ENCODE measurements around the gene SLC5A2.
A peak's percentile ranks its signal among the peaks of the same experiment; 100 is the strongest.
"Not testable (repeated sequence)": the region's sequence is repeated elsewhere in the genome, so short reads cannot be mapped to it uniquely, and the experiment has no call there.

SLC5A2 gene

DNA sequence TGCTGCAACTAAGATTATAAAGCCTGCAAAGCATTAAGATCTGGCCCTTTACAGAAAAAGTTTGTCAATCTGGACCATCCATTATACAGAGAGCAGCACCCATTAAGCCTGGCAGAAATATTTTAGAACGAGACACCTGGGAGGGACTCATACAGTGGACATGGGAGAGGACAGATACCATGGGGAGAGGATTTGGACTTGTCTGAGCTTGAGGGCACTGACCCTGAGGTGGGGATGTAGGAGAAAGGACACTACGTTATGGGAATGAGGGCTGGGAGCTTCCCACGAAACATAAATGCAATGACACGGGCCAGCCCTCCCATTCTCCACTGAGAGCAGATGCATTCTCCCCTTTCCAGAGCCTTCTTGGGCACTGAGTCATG is 19.0 kb downstream of the SLC5A2 start:
- no peak for DNase-seq

DNA sequence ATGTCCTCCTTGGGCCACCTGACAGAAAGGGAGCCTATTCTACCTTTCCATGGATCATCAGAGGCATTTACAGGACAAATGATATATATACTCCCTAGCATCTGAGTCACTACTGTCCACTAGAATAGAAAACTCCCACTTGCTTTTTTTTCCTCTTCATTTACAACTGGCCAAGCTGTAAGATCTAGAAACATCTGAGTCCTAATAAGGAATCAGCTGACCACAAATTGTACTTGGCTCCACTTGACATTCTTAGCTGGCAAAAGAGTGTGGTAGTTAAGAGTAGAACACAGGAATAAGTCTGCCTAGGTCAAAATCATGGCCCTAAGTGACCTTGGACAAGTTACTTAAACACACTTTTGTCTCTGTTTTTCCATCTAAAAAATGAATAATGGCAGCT is 20.1 kb downstream of the SLC5A2 start:
- no peak for DNase-seq

DNA sequence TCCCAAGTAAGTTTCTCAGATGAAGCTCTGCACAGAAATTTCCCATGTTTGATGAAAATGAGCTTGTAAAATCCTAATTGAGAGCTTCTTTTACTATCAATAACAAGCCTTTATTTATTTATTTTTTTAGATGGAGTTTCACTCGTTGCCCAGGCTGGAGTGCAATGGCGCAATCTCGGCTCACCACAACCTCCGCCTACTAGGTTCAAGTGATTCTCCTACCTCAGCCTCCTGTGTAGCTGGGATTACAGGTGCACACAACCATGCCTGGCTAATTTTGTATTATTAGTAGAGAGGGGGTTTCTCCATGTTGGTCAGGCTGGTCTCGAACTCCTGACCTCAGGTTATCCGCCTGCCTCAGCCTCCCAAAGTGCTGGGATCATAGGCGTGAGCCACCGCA is 20.6 kb downstream of the SLC5A2 start:
- not testable (repeated sequence) for DNase-seq

DNA sequence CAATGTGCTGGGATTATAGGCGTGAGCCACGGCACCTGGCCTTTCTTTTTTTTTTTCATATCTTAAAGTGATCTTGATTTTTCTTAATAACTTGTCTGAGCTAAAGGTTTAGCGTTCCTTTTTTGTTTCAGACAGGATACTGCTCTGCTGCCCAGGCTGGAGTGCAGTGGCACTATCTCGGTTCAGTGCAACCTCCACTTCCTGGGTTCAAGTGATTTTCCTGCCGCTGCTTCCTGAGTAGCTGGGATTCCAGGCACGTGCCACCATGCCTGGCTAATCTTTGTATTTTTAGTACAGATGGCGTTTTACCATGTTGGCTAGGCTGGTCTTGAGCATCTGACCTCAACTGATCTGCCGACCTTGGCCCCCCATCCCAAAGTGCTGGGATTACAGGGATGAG is 21.2 kb downstream of the SLC5A2 start:
- no peak for DNase-seq

DNA sequence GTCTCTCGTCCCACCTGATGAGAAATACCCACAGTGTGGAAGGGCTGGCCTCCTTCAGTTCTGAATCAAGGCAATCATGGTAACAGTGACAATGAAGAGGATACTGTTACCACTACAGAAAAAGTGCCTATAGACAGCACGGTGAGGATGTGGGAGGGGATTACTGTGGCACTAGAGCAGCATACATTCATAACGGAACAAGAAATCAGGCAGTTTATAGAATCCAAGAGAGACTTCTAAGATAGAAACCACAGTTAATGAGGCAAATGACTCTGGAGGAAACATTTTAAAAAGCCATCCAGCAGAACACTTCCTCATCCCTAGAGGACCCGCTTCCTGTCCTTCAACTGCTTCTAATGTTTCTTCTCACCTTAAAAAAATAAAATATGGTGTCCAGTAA is 22.6 kb downstream of the SLC5A2 start:
- peak; percentile 50 for DNase-seq

DNA sequence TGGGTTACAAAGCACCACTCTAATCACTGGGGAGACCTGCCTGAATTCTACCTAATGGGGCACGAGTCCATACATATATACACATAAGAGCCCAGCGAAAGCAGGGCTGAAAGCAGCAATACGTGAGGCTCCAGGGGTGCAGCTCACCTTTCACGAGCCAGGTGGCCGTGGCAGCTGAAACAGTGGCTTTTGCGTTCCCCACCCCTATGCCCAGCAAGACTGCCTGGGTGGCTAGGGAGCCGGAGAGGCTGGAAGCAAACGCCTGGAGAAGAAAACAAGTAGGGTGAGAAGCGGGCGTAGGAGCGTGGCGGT is 24.6 kb downstream of the SLC5A2 start:
- DNase-seq: no peak

DNA sequence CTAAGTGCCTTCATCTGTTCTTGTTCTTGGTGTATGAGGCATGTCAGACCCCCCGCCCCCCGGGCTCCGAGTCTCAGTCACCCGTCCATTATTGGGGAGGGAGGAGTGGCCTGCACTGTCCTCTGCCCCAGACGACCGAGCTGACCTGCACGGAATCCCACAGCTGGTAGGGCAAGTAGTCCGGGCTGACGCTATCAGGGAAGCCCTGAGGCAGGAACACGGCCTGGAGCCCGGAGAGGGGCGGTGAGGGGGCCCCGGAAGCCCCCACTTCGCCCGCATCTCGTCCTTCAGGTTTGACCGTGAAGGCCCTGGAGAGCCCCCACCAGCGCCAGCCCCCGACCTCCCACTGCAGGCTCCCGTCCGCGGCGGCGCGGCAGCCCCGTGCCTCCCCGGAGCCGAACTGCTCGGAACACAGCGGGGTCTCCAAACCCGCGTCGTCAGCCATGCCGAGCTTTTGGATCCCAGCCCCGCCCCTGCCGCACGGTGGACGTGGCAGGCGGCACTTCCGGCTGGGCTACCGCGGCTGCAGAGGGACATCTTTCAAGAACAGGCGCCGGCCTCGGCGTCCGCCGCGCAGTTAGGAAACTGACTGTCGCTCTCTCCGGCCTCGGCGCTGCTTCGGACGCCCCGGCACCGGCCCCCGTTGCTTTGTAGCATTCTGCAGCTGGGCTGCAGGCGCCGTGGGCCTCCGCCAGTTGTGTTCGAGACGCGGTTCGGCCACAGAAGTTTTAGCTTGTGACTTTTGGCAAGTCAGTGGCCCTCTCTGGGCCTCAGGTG is 25.2 kb downstream of the SLC5A2 start, which contains the start of gene RUSF1:
TSS of gene RUSF1 (minus strand) at position 463 of the 777 bp plus-strand sequence. CDS start at position 445, 18 bp downstream.
- peak; percentile 86 for DNase-seq

DNA sequence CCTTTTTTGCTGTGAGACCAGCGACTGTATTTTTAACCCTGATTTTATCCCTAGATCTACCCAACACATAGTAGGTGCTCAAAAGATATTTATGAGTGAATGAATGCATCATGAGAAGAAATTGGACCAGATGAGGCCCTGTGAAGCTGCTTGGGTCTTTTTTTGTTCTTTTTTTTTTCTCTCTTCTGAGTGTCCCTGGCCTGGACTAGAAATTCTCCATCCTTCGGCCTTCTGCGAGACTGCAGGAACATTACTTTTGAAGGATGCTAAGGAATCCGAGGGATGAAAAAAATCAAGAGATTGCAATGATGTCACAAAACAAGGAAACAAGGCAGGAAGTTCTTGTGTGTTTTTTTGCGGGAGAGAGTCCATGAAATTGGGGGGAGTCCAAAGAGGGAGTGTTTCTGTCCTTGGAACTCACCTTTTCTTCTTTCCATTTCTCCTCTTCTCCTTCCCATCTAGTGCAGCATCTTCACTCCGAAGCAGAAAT is 25.8 kb downstream of the SLC5A2 start:
- no peak for DNase-seq

DNA sequence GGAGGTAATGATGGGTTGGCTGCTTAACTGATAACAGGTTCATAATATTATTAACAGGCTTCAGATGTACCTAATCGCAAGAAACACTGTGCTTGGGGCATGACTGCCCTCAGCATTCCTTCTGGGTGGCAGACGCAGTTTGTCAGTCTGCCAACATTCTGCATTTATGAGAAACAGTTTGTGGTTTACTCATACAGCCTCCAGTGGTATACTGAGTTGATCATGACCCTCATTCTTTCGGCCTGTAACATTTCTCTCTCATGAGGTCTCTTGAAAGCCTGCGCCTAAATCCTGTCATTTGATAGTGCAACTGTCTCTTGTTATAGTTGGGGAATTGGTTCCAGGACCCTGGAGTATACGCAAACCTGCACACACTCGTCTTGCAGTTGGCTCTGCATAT is 30.2 kb downstream of the SLC5A2 start:
- no peak for DNase-seq

DNA sequence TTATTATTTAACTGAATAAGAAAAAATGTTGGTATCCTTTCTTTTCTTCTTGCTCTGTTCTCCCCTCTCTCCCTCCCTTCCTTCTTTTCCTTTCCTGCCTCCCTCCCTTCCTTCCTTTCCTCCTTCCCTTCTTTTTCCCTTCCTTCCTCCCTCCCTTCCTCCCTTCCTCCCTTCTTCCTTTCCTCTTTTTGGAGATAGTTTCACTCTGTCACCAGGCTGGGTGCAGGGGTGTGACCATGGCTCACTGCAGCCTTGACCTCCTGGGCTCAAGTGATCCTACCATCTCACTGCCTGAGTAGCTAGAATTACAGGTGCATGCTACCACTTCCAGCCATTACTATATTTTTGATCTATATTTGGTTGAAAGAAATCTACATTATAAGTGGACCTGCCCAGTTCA is 31.0 kb downstream of the SLC5A2 start:
- DNase-seq: no peak

DNA sequence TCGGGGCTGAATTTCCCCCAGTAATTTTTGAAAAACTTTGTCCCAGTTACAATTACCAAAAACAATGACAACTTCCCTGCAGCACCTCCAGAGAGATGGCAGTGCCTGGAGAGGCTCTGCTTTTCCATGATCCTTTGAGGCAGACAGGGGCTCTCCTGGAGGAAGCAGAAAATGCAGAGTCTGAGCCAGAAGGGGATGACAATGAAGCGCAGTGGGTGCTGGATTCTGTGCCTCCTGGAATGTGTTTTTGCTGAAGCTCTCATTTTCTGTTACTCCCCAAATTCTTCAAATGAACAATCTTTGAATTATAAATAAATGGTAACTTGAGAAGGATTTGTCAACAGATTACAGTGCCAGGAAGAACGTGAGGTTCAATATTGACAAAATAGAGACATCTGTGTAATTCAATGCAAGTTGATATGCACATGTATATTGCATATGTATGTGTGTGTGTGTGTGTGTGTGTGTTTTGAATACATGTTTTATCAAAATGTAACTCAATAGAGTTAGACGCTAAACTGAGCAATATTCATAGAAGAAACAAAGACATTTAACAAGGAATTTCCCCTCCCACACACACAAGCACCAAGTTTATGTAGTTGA is 35.0 kb downstream of the SLC5A2 start:
- no peak for DNase-seq

DNA sequence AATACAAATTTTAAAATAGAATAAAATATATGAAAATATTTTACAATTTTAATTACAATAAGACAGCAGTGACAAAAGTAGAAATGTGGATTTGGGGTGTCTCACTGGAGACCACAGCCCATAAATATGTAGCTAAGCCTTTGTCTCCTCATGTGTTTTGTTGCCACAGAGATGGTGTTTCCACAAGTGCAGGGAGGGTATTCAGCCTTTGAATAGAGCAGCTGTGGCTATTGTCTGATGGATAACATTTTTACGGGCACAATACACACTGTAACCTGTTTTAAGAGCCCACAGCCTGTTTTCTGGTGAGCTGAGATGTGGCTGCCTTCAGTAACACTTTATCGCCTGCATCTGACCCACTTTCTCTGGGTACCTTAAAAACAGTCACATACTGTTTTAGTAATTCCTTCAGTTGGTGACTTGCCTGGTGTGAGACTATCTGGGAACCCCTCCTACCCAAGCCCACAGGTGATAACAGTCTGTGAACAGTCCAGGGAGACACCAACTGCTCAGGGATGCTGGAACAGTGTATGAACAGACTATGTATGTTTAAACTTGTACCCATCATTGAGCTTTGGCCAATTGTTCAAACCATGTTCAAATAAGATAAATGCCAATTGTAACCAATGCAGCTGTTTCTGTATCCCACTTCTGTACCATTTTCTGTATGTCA is 37.0 kb downstream of the SLC5A2 start:
- no peak for DNase-seq

DNA sequence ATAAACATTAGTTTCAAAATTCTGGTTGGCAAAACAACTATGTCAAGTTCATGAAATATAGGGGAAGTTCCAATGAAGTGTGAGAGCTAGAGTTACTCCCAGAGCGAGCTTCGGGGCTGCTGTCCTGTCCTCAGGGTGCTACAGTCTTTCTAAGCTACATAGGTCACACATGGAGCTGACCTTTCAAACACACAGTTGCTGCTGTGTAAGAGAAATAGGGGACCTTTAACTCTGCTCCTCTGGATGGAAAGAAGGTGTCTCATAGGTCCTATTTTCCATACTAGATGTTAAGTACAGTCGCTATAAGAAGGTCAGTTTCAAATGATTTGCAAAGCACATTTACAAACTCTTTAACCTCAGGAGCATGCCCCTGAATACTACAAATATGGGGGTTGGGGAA is 38.4 kb downstream of the SLC5A2 start:
- DNase-seq: no peak

DNA sequence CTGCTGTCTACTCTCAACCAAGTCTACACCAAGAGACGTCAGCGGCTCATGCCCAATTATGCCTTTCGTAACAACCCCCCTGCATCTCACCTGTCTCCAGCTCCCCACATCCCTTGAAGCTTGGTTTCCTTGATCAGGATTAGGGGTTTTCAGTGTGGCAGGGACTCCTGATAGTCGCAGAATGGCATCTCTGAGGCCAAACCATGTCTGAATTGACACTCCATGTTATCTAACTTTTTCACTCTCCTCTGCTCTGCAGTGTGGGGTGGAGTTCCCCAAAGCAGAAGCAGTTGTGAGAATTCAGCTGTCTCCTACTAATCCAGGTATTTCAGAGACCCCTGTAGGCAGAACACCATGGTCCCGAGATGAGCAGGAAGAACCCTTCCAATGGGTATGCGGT is 39.1 kb downstream of the SLC5A2 start:
- DNase-seq: no peak

DNA sequence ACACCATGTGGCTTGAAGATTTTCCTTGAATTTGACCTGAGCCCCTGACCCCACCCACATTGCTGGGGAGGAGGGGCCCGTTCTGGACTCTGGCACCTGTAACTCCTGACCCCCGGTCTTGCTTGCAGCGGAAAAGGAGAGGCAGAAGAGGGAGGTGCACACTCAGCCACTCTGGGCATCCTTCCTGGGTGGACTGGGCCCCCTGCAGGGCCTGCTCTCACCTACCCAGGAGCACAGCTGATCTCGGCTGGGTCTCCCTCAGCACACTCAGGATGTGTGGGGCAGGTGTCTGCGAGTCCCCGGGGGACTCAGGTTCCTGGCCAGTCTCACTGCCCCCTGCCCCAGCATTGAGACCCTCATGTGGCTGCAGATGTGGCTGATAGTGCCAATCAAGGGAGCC is 40.8 kb downstream of the SLC5A2 start:
- DNase-seq: not testable (repeated sequence)

DNA sequence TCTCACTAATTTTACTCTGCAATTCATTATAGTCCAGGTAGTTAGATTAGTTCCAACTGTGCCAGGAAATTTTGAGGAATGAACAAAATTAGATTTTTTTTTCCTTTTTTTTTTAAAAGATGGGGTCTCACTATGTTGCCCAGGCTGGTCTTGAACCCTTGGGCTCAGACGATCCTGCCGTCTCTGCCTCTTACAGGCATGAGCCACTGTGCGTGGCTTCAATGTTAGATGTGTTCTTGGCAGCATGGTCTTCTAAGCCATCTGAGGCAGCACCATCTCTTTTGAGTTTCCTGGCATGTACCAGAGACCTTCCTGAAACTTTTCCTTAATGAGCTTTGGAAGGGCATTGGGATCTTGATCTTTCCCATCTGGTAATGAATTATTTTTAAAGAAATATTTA is 42.2 kb downstream of the SLC5A2 start:
- DNase-seq: no peak

DNA sequence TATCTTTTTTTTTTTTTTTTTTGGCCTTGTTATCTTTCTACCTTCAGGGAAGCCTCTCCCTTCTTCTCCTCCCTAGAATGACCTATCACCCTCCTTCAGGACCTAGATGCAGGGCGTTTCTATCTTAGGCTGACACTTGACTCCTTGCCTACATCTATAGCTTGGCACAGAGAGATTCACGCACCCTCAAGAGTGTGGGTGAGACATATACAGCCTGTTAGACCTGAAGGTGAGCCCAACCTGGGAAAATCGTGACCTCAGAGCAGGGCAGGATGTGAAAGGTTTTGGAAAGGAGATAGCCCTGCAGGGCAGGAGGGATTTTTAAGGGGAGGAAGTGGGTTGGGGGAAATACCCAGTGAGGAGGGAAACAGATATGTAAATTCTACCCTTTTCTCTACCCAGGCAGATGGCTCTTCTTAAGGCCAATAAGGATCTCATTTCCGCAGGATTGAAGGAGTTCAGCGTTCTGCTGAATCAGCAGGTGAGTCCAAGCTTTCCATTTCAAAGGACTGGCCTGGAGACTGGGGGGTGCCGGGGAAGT is 44.9 kb downstream of the SLC5A2 start, which contains the start of gene AHSP:
TSS of gene AHSP (plus strand) at position 167 of the 541 bp plus-strand sequence. CDS start at position 407, 240 bp downstream.
- DNase-seq: no peak

DNA sequence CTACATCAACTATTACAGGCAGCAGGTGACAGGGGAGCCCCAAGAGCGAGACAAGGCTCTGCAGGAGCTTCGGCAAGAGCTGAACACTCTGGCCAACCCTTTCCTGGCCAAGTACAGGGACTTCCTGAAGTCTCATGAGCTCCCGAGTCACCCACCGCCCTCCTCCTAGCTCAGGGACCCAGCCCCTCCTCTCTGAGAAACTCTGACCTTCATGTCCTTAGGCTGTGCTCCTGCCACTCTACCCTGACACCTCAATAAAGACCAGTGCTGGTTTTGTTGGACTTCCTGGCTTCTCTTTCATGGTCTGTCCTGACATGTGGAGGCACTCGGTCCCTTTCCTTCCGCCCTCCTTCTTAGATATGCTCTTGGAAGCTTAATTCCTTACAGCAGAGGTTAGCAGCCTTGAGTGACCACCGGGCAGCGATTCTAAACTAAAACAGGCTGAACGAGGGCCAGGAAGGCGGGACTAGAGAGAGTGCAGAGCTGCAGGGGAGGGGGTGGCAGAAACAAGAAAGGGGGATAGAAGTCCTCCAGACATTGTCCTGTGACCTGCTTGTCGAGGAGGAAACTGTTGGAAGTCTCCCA is 45.7 kb downstream of the SLC5A2 start:
- no peak for DNase-seq

DNA sequence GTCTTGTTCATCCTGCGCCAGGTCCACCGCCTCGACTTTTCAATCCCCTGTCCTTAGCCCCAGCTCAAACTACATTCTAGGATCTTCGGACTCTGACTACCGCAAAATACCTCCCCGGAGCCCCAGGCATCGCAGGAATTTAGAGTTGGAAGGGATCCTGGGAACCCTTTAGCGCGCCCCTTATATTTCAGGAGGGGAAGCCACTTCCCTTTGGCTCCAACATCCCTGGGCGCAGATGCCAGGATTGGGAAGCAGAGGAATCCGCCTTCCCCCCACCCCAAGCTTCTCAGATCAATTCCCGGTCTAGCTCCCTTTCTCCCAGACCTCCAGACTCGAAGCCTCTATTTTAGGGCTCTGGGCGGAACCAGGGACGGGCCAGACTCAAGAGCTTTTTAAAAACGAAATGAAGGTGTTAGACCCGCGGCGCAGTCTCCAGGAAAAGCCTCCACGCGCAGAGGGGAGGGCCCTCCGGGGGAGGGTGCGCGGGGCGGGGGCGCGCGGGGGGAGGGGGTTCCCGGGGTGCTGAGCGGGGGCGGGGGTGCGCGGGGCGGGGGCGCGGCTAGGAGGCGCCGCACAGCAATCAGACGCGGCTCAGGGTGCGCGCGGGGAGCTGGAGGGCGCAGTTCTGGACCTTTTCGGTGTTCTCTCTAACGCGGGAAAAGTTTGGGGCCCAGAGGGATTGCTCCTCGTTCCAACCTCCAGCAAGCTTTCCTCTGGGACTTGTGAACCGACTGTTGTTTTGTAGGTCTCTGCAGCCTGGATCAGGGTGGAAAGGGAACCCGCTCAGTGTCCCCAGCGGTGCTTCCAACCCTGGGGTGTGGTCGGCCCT is 46.4 kb downstream of the SLC5A2 start:
- DNase-seq: no peak

DNA sequence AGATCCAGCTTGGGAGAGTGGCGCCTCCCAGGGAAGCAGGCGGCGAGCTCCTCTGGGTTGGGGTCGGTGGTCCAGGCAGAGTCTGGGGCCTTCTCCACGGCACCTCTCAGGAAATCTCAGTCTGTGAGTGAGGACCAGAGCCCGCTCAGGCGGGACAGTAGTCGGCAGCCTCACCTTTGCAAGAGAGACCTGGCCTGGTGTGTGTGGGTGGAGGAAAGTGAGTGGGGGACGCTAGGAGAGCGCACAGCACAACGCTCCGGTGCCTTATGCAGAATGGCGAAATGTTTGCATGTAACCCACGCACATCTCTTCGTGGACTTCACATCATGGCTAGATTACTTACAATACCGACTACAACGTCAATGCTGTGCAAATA is 47.0 kb downstream of the SLC5A2 start:
- DNase-seq: no peak

DNA sequence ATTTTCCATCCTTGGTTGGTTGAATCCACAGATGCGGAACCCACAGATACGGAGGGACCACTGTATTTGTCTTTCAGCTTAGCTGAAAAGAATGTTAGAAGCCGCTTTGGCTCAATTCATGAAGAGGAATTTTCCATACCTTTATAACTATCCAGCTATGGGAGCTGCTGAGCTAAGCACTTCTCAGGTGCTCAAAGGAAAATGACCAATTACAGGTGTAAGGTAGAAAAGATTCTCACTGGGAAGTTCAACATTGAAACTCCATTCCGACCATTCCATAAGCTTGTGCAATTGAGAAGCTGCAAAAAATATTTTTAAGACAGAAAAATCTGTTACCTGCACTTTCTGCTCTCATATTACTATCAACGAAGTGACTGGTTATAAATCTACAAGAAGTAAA is 47.5 kb downstream of the SLC5A2 start:
- DNase-seq: no peak

DNA sequence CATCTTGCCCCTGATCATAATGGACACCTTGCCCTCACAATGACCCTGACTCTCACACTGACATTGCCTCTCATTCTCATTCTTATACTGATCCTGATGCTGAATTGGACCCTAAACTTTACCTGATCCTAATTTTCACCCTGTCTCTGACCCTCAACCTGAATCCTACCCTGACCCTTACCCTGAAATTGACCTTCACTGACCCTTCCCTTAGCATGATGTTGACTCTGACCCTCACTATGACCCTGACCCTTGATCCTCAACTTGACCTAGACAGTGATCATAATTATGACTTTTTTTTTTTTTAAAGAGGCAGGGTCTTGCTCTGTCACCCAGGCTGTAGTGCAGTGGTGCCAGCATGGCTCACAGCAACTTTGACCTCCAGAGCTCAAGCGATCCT is 48.2 kb downstream of the SLC5A2 start:
- no peak for DNase-seq

DNA sequence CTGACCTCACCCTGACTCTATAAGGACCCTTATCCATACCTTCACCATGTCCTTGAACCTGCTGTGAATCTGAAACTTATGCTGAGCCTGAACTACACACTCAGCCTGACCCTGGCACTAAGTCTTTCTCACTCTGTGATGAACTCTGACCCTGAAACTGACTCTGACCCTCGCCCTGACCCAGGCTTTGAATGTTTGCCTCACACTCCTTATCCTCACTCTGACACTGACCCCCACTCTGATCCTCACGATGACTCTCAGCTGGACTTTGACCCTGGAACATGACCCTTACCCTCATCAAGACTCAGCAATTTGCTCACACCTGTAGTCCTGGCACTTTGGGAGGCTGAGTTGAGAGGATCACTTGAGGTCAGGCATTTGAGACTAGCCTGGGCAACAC is 49.2 kb downstream of the SLC5A2 start:
- DNase-seq: no peak

All from stimulated activated CD4-positive, alpha-beta T cell treated with anti-CD3 and anti-CD28 coated beads, Interleukin-1b, Interleukin-23, amount 100 ng/mL, for 48 hours (primary cell).